NCI-H2029 treated with DMSO at 0.1 percent for 48 hours (cell line): ENCODE results near the gene EPB41L2.
"Not testable (repeated sequence)": the region's sequence is repeated elsewhere in the genome, so short reads cannot be mapped to it uniquely, and the experiment has no call there.

Source experiments
- DNase-seq: peaks from one replicate; lab custom pipeline; 2025; lab: John Stamatoyannopoulos, UW

The EPB41L2 gene

GRCh38 chr6:131036143-131036542, 26.9 kb downstream of the EPB41L2 start:
- no peak for DNase-seq

DNA sequence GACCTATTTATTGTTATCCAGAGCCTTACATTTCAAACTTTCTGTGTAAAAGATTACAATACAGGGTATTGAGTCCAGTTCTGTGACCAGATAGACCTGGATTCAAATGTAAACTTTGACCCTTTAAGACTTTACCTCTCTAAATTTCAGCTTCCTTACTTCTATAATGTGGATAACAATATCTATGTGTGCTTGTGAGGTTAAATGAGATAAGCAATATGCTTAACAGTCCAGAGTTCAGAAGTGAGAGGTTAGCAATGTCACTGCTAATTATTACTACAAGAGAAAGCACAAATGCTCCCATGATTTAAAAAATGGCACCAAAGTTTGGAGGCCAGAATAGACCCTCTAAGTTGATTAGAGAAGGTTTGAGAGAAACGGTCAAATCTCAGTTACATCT, 27.5 kb downstream of the EPB41L2 start:
- no peak for DNase-seq

- DNase-seq, result no peak
Measured at GRCh38 chr6:131033631-131034030, 29.4 kb downstream of the EPB41L2 start.

DNA sequence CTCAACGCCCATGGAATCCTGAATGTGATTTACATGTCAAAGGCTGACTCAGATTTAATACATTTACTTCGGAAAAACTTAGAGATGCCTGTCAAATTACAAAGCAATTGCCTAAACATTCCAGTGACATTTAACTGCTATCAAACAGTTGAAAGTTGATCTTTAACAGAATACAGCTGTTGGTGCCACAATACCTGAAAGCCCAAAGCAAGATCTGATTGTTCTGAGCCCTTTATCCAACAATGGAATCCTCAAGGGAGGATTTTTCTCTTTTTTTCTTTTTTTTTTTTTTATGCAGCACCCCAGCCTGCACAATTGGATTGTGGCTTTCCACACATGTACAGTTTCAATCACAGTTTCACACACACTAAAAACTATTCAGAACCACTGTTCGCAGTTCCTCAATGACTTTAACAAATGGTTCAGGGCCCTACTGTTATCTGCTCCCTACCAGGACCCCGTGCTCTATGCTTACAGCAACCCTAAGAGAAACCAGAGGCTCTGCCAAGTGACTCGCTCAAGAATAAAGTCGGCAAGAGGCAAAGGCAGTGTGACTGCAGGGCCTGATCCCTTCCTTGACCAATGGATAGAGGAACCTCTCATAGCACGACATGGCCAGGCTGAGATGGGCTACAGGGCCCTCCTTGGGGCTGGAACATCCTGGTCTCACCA, 33.3 kb downstream of the EPB41L2 start:
- DNase-seq, result no peak

DNA sequence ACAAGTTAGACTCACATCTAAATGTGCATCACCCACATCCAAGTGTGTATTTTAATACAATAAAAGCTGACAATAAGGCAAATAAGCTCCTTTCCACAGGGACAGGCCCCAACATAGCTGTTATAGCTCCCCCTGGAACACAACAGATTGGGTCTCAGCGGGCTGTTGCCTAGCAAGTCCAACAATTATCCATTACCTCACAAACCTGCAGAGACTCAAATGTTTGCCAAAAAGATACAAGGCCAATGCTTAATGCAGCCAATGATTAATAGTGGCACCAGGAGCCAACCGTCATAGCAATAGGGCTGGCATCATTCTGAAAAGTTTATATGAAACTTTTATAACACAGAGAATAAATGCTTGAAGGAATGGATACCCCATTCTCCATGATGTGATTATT, 35.7 kb downstream of the EPB41L2 start:
- no peak for DNase-seq

DNA sequence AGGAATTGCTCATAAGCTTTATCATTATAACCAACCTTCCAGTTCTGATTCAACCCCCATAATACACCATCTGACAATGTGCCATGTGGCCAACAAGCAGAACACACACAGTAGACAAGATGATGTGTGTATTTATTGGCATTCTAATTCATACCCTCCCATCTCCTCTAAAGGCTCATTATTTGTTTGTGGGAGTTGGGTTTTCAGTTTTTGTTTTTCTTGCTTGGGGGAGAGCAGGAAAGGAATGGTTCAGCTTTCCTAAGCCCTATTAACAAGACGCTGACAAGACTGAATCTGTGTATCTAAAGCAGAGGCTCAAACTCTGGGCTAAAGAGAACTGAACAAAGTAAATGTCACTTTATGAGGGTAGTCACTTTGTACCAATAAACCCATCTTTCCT, 36.8 kb downstream of the EPB41L2 start:
- DNase-seq, result no peak

DNA sequence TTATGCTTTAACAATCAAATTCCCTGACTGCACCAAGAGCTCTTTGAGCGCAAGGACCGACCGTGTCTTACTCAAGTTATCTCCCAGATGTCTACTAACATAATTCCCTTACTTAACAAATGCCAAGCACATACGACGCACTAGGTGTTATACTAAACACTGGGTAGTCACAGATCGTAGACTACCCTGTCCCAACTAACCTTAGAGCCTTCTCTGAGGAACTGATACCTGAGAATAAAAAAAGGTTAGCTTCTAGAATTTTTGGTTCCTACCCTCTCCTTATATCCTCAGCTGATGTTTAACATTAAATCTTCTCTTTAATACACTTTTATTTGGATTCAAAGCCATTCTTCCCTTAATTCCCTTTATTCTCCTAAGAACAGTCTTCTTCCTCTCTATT, 38.5 kb downstream of the EPB41L2 start:
- no peak for DNase-seq

DNA sequence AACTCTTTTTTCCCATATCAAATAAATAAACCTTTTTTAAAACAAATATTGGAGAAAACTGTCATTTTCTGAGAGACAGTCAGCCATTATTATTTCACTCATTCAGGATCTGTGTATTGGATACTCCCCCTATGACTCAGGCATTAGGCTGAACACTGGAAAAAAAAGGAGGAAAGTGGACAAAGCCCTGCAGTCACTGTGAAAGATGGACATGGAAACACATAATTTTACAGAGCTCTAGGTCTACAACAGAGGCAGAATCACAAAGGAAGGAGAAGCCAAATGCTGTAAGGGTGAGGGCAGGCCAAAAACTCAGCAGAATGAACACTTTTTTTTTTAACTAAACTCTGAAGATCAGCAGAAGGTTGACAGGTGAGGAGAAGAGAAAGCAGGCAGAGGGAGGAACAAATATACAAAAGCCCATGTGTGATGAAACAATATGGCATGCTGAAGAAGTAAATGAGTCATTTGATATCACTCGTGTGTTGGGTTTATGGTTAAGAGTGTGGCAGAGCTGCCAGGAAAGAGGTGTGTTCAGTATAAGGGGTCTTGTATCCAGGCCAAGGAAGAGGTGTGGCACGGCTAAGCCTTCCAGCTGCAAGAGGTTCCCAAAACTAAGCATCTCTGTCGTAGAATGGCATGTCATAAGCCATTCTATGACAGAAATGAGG, 39.1 kb downstream of the EPB41L2 start:
- DNase-seq, result no peak

DNA sequence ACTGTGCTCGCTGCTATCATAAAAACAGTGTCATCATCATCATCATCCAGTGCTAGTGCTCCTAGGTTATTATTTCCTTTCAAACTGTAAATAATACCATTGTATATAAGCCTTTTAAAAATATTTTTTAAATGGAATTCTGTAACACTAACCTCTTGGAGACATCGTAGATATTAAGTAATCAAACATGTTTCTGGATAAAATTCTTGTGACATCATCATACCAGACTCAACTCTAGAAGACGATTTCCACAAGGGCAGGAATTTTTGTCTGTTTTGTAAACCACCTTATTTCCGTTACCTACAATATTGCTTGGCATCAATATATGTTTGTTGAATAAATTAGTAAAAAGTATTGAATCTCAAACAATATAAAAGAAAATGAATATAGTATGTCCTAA, 40.4 kb downstream of the EPB41L2 start:
- no peak for DNase-seq

DNA sequence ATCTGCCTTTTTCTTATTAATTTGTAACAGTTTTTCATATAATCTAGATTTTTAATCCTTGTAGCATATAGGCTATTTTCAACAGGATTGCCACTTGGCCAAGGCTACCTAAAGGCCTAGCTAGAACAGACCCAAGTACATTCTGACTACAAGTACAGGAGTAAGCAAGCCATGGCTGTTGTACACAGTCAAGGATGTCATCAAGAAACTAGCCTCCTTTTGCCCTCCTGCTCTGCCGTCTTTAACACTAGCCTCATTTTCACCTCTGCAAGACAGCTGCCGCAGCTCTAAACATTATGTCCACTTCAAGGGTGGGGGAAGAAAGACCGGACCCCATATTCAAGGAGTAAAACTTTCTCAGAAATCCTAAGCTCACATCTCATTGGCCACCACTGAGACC, 45.1 kb downstream of the EPB41L2 start:
- no peak for DNase-seq

GRCh38 chr6:131015630-131016263, 47.3 kb downstream of the EPB41L2 start:
- no peak for DNase-seq

DNA sequence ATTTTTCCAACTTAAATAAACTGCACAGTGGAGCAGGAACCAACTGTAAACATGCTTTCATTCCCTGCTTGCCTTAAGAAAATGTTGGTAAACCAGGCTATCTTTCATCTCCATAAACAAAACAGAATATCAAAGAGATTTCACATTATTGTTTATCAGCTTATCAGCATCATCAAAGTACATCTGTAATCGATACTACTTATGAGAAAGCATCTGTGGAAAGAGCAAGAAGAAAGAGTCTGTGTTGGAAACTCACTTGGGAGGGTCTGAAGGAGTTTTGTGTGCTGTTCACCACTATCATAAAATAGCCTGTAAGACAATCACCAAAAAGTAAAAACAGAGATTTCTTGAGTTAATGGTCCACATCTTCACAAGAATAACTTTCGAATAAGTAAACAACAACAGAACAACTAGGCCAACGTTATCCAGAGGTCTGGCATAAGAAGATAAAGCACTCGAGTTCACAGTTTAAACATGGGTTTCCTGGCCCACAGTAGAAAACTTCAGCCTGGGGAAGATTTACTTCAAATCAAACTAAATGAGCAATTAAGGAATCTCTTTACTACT, 47.9 kb downstream of the EPB41L2 start:
- DNase-seq, result no peak

DNA sequence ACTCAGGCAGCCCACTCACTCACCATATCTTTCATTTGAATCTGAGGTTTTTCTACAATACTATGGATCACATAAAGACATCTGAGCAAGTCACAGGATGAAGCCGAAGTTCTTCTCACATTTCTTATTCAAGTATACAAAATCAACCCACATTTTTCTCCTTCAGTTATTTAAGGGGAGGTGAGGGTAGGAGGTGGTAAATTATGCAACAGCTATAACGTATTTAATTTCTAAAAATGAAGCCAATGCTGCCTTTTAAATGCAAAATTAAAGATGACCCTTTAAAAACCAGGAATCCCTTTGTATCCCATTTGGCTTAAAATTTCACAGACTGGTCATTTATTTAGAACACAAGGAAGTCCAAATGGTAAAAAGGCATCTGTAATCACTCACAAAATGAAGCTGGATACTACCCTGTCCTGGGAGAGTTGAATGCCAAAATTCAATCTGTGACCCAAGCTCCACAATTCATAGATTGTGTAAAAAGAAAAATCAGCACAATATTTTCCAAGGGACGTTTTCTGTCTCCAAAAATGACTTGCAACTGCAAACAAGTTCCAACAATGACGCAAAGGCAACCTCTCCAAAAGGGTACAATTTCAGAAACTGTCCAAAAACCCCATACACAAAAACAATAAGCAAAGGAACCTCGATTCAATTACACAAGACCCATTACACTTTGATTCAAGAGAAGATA, 48.8 kb downstream of the EPB41L2 start:
- DNase-seq, result no peak

DNA sequence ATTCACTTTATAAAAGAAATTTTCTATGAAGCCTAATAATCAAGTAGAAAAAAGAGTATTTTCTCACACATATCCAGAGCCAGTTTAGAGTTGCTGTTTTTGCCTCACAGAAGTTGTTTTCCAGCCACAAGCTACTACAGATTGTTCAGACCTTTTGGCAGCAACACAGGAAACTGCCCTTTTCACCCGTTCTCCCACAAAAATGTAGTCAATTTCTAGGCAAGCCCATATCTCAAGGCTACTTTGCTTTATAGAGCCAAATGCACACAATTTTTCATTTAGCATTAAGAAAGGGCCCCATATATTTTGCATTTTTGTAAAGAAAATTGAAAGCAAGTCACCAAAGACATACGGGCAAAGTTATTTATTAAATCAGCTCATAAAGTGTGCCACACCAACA, 49.5 kb downstream of the EPB41L2 start:
- DNase-seq, result no peak

- no peak for DNase-seq
Measured at GRCh38 chr6:131009790-131010189, 53.3 kb downstream of the EPB41L2 start.

- DNase-seq, result not testable (repeated sequence)
Measured at GRCh38 chr6:131008965-131009364, 54.1 kb downstream of the EPB41L2 start.

- DNase-seq, result not testable (repeated sequence)
Measured at GRCh38 chr6:131007964-131008363, 55.1 kb downstream of the EPB41L2 start.

DNA sequence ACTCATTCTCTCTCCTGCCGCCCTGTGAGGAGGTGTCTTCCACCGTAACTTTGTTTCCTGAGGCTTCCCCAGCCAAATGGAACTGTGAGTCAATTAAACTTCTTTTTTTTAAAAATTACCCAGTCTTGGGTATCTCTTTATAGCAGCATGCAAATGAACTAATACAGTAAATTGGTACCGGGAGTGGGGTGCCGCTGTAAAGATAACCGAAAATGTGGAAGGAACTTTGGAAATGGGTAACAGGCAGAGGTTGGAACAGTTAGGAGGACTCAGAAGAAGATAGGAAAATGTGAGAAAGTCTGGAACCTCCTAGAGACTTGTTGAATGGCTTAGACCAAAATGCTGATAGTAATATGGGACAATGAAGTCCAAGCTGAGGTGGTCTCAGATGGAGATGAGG, 55.8 kb downstream of the EPB41L2 start:
- DNase-seq, result no peak

GRCh38 chr6:131005439-131006016, 57.5 kb downstream of the EPB41L2 start:
- DNase-seq, result no peak

GRCh38 chr6:131004936-131005335, 58.1 kb downstream of the EPB41L2 start:
- no peak for DNase-seq

GRCh38 chr6:131004387-131004755, 58.7 kb downstream of the EPB41L2 start:
- DNase-seq, result no peak
